Measurements from ENCODE around the gene PAFAH1B2. TPM values are rescaled to one million over a fixed set of nuclear protein-coding genes. Genes with fewer than 3 reads are reported as not detected.

PAFAH1B2 gene
- total RNA-seq, 1 donor from 2014 or later: 203 TPM

DNA sequence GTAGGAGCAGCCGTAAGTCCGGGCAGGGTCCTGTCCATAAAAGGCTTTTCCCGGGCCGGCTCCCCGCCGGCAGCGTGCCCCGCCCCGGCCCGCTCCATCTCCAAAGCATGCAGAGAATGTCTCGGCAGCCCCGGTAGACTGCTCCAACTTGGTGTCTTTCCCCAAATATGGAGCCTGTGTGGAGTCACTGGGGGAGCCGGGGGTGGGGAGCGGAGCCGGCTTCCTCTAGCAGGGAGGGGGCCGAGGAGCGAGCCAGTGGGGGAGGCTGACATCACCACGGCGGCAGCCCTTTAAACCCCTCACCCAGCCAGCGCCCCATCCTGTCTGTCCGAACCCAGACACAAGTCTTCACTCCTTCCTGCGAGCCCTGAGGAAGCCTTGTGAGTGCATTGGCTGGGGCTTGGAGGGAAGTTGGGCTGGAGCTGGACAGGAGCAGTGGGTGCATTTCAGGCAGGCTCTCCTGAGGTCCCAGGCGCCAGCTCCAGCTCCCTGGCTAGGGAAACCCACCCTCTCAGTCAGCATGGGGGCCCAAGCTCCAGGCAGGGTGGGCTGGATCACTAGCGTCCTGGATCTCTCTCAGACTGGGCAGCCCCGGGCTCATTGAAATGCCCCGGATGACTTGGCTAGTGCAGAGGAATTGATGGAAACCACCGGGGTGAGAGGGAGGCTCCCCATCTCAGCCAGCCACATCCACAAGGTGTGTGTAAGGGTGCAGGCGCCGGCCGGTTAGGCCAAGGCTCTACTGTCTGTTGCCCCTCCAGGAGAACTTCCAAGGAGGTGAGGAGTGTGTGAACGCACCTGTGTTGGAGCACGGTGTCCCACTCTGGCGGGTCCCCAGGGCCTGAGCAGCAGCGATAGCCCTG lies 55.2 kb downstream of the PAFAH1B2 start, which contains the start of gene TAGLN:
Gene TAGLN, plus strand, starts transcription at position 318 of the 863 bp plus-strand sequence. CDS start 3,644 bp downstream, outside the sequence.
- peak within 1 kb of the TSS; percentile 45 for H2AFZ ChIP-seq (replicated peaks)
- H3K9ac ChIP-seq: no peak within 1 kb of the TSS
- Mint-ChIP-seq H3K4me1 (peaks cover 39% of the 10 kb centered on the region), H3K9me3 (no peaks in the 10 kb centered on the region), H3K4me3 (peak within 1 kb of the TSS; percentile 78), H3K27me3 (ENCODE audit: insufficient read depth, low read depth) (peaks cover 2% of the 10 kb centered on the region), H3K27ac (peak within 1 kb of the TSS; percentile 91), H3K36me3 (peaks cover 14% of the 10 kb centered on the region)
- peak; percentile 84 for DNase-seq (ENCODE audit: low spot score)
- H3K9me3 ChIP-seq (ENCODE audit: low read depth): no peaks in the 10 kb centered on the region
- no peaks in the 10 kb centered on the region for H3K27me3 ChIP-seq
- H3K36me3 ChIP-seq: no peaks in the 10 kb centered on the region
- peaks cover 27% of the 10 kb centered on the region for H3K4me1 ChIP-seq
- H3K27ac ChIP-seq: peak within 1 kb of the TSS; percentile 2
- H3F3A ChIP-seq (ENCODE audit: low read depth): peaks cover 26% of the 10 kb centered on the region
- no peaks in the 10 kb centered on the region for H3K79me2 ChIP-seq (ENCODE audit: low read depth)
- H3K4me2 ChIP-seq: peak within 1 kb of the TSS; percentile 68
- H3K4me3 ChIP-seq: peak within 1 kb of the TSS; percentile 42
- no peaks in the 10 kb centered on the region for H4K20me1 ChIP-seq (ENCODE audit: low read depth)
- TF ChIP-seq EZH2phosphoT487 (IDR thresholded peaks at IDR 0.05) (no peak), EZH2 (IDR thresholded peaks at IDR 0.05) (no peak)
- TF ChIP-seq, protein P1, sequence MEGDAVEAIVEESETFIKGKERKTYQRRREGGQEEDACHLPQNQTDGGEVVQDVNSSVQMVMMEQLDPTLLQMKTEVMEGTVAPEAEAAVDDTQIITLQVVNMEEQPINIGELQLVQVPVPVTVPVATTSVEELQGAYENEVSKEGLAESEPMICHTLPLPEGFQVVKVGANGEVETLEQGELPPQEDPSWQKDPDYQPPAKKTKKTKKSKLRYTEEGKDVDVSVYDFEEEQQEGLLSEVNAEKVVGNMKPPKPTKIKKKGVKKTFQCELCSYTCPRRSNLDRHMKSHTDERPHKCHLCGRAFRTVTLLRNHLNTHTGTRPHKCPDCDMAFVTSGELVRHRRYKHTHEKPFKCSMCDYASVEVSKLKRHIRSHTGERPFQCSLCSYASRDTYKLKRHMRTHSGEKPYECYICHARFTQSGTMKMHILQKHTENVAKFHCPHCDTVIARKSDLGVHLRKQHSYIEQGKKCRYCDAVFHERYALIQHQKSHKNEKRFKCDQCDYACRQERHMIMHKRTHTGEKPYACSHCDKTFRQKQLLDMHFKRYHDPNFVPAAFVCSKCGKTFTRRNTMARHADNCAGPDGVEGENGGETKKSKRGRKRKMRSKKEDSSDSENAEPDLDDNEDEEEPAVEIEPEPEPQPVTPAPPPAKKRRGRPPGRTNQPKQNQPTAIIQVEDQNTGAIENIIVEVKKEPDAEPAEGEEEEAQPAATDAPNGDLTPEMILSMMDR (IDR thresholded peaks at IDR 0.05): no peak

- no peak overlapping the region for H3K4me3 ChIP-seq
- H3K27ac ChIP-seq: no peak overlapping the region
- no peaks in the 10 kb centered on the region for H3K79me2 ChIP-seq (ENCODE audit: low read depth)
- H4K20me1 ChIP-seq (ENCODE audit: low read depth): no peaks in the 10 kb centered on the region
- H3K4me2 ChIP-seq: peak overlapping the region; percentile 68
- no peak for DNase-seq (ENCODE audit: low spot score)
- Mint-ChIP-seq H3K36me3 (peaks cover 17% of the 10 kb centered on the region), H3K4me1 (peaks cover 39% of the 10 kb centered on the region), H3K9me3 (no peaks in the 10 kb centered on the region), H3K27ac (peak overlapping the region; percentile 81), H3K27me3 (ENCODE audit: insufficient read depth, low read depth) (peaks cover 2% of the 10 kb centered on the region), H3K4me3 (peak overlapping the region; percentile 78)
- H3K9ac ChIP-seq: no peak overlapping the region
- H2AFZ ChIP-seq (replicated peaks): peak overlapping the region; percentile 45
- peaks cover 27% of the 10 kb centered on the region for H3K4me1 ChIP-seq
- H3F3A ChIP-seq (ENCODE audit: low read depth): peaks cover 26% of the 10 kb centered on the region
- TF ChIP-seq, protein P1 (IDR thresholded peaks at IDR 0.05): no peak
- TF ChIP-seq EZH2phosphoT487 (IDR thresholded peaks at IDR 0.05): no peak
- TF ChIP-seq EZH2 (IDR thresholded peaks at IDR 0.05): no peak
- H3K9me3 ChIP-seq (ENCODE audit: low read depth): no peaks in the 10 kb centered on the region
- H3K36me3 ChIP-seq: no peaks in the 10 kb centered on the region
- no peaks in the 10 kb centered on the region for H3K27me3 ChIP-seq
Measured at GRCh38 chr11:117199916-117200812, 56.1 kb downstream of the PAFAH1B2 start.

GRCh38 chr11:117200813-117201657 lies 56.9 kb downstream of the PAFAH1B2 start:
- Mint-ChIP-seq H3K9me3 (no peaks in the 10 kb centered on the region), H3K36me3 (peaks cover 15% of the 10 kb centered on the region), H3K27ac (peak overlapping the region; percentile 81), H3K27me3 (ENCODE audit: insufficient read depth, low read depth) (peaks cover 2% of the 10 kb centered on the region), H3K4me3 (peak overlapping the region; percentile 67), H3K4me1 (peaks cover 39% of the 10 kb centered on the region)
- TF ChIP-seq, protein P1 (IDR thresholded peaks at IDR 0.05): no peak
- TF ChIP-seq EZH2phosphoT487 (IDR thresholded peaks at IDR 0.05) (no peak), EZH2 (IDR thresholded peaks at IDR 0.05) (no peak)
- Histone ChIP-seq H3K9ac (no peak overlapping the region), H4K20me1 (ENCODE audit: low read depth) (no peaks in the 10 kb centered on the region), H3K4me1 (peaks cover 27% of the 10 kb centered on the region), H2AFZ (replicated peaks) (no peak overlapping the region), H3K36me3 (no peaks in the 10 kb centered on the region), H3K4me2 (no peak overlapping the region), H3K9me3 (ENCODE audit: low read depth) (no peaks in the 10 kb centered on the region), H3K27me3 (no peaks in the 10 kb centered on the region), H3K27ac (no peak overlapping the region), H3K79me2 (ENCODE audit: low read depth) (no peaks in the 10 kb centered on the region), H3F3A (ENCODE audit: low read depth) (peaks cover 26% of the 10 kb centered on the region), H3K4me3 (no peak overlapping the region)
- no peak for DNase-seq (ENCODE audit: low spot score)
